Measurements from ENCODE around the gene GNB5. TPM values are rescaled to one million over a fixed set of nuclear protein-coding genes. Genes with fewer than 3 reads are reported as not detected.
A peak's percentile ranks its signal among the peaks of the same experiment; 100 is the strongest.

GNB5 gene
- total and polyA plus RNA-seq, 2 of the 13 experiments (the other 11 are each of a cell fraction or from before 2014, with no cell fraction given): 13.7 to 14.4 TPM

DNA sequence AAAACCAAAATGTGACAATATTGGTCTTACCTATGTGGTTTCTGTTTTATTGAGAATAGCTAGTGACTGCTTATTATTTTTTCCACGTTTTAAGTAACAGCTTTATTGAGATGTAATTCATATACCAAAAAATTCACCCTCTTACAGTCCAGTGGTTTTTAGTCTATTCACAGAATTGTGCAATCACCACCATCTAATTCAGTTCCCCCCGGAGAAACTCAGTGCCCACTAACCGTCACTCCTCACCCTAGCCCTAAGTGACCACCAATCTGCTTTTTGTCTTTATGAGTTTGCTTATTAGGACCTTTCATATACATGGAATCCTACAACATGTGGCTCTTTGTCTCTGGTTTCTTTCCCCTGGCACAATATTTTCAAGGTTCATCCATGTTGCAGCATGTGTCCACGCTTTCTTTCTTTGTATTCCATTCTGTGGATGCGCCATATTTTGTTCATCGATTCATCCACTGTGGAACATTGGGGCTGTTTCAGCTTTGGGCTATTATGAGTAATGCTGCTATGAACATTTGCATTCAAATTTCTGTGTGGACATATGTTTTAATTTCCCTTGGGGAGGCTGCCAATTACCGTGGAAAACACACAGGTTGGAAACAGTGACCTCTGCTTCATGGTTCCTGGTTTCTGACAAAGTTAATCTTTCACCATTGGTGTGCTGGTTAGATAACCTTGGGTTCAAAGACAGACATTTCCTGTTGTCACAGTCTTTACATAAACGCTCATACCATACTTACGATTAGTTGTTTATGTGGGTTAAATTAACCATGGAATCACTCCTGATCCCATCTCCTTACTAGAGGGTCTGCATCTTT, 75.4 kb downstream of the GNB5 start (continued):
- TF ChIP-seq, protein P1, sequence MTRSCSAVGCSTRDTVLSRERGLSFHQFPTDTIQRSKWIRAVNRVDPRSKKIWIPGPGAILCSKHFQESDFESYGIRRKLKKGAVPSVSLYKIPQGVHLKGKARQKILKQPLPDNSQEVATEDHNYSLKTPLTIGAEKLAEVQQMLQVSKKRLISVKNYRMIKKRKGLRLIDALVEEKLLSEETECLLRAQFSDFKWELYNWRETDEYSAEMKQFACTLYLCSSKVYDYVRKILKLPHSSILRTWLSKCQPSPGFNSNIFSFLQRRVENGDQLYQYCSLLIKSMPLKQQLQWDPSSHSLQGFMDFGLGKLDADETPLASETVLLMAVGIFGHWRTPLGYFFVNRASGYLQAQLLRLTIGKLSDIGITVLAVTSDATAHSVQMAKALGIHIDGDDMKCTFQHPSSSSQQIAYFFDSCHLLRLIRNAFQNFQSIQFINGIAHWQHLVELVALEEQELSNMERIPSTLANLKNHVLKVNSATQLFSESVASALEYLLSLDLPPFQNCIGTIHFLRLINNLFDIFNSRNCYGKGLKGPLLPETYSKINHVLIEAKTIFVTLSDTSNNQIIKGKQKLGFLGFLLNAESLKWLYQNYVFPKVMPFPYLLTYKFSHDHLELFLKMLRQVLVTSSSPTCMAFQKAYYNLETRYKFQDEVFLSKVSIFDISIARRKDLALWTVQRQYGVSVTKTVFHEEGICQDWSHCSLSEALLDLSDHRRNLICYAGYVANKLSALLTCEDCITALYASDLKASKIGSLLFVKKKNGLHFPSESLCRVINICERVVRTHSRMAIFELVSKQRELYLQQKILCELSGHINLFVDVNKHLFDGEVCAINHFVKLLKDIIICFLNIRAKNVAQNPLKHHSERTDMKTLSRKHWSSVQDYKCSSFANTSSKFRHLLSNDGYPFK (CRISPR knock-in tag; IDR thresholded peaks at IDR 0.05; ENCODE audit: borderline replicate concordance): no peak
- TF ChIP-seq MAF1 (CRISPR knock-in tag; IDR thresholded peaks at IDR 0.05; ENCODE audit: borderline replicate concordance) (no peak), AGO1 (IDR thresholded peaks at IDR 0.05; ENCODE audit: low read depth, low read length, poor library complexity, severe bottlenecking) (no peak), ZBTB3 (CRISPR knock-in tag; IDR thresholded peaks at IDR 0.05; ENCODE audit: borderline replicate concordance, low read depth) (no peak), RXRA (CRISPR knock-in tag; IDR thresholded peaks at IDR 0.05) (no peak; the same call in 1 of the 2 replicates), ARID2 (CRISPR knock-in tag; IDR thresholded peaks at IDR 0.05; ENCODE audit: borderline replicate concordance) (no peak), ZNF329 (CRISPR knock-in tag; IDR thresholded peaks at IDR 0.05; ENCODE audit: low read depth) (no peak), MTF2 (CRISPR knock-in tag; IDR thresholded peaks at IDR 0.05; ENCODE audit: borderline replicate concordance) (no peak), ZNF614 (CRISPR knock-in tag; IDR thresholded peaks at IDR 0.05; ENCODE audit: borderline replicate concordance) (0 out of 2 replicates have a peak, but pooled peaks have one; percentile 80), ZNF333 (CRISPR knock-in tag; IDR thresholded peaks at IDR 0.05; ENCODE audit: borderline replicate concordance) (no peak), ARNT (IDR thresholded peaks at IDR 0.05) (no peak), ZNF33B (CRISPR knock-in tag; IDR thresholded peaks at IDR 0.05) (no peak), NFE2L1 (CRISPR knock-in tag; IDR thresholded peaks at IDR 0.05; ENCODE audit: borderline replicate concordance) (no peak), ATAD3A (CRISPR knock-in tag; IDR thresholded peaks at IDR 0.05) (no peak), ZNF607 (CRISPR knock-in tag; IDR thresholded peaks at IDR 0.05; ENCODE audit: borderline replicate concordance) (no peak), U2AF2 (IDR thresholded peaks at IDR 0.05; ENCODE audit: low read depth, low read length) (no peak), HOXA3 (CRISPR knock-in tag; IDR thresholded peaks at IDR 0.05) (peak; percentile 48; the same call in 1 of the 2 replicates), TBP (CRISPR knock-in tag; IDR thresholded peaks at IDR 0.05) (no peak), ZNF572 (CRISPR knock-in tag; IDR thresholded peaks at IDR 0.05) (no peak)
- TF ChIP-seq, protein P2, sequence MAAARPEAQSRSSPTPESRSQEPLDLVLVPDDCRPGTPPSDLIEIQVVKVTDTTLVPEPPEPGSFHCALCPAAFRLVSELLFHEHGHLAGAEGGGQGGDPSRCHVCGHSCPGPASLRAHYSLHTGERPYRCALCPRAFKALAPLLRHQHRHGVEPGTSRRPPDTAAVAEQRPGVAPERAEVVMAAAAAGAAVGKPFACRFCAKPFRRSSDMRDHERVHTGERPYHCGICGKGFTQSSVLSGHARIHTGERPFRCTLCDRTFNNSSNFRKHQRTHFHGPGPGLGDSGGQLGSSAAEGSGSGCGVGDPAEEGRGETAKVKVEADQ (CRISPR knock-in tag; IDR thresholded peaks at IDR 0.05; ENCODE audit: borderline replicate concordance): no peak
- TF ChIP-seq, protein P3, sequence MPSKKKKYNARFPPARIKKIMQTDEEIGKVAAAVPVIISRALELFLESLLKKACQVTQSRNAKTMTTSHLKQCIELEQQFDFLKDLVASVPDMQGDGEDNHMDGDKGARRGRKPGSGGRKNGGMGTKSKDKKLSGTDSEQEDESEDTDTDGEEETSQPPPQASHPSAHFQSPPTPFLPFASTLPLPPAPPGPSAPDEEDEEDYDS (CRISPR knock-in tag; IDR thresholded peaks at IDR 0.05): 0 out of 2 replicates have a peak, but pooled peaks have one; percentile 36
- TF ChIP-seq, protein P4, sequence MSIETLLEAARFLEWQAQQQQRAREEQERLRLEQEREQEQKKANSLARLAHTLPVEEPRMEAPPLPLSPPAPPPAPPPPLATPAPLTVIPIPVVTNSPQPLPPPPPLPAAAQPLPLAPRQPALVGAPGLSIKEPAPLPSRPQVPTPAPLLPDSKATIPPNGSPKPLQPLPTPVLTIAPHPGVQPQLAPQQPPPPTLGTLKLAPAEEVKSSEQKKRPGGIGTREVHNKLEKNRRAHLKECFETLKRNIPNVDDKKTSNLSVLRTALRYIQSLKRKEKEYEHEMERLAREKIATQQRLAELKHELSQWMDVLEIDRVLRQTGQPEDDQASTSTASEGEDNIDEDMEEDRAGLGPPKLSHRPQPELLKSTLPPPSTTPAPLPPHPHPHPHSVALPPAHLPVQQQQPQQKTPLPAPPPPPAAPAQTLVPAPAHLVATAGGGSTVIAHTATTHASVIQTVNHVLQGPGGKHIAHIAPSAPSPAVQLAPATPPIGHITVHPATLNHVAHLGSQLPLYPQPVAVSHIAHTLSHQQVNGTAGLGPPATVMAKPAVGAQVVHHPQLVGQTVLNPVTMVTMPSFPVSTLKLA (IDR thresholded peaks at IDR 0.05): no peak

Measured in HepG2 (cell line).